ENCODE data around the gene PGAM2.

DNA sequence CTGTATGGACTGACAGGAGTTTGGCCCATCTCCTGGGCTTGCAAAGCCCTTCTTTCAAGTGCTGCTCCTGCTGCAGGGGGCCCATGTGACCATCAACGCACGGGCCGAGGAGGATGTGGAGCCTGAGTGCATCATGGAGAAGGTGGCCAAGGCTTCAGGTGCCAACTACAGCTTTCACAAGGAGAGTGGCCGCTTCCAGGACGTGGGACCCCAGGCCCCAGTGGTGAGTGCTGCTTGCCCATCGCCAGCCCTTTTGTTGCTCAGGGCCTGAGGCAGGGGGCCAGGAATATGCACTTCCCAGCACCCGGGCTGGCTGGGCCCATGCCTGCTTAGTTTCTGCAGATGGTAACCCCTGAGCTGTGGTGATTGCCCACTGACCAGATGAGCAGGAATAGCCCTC, 8.7 kb downstream of the PGAM2 start:
- no peak for TF ChIP-seq GATA2 (IDR thresholded peaks at IDR 0.05; ENCODE audit: low read depth, low read length)
- TF ChIP-seq GATA3 (IDR thresholded peaks at IDR 0.05; ENCODE audit: low read depth, low read length): no peak
